Caco-2 (cell line): ENCODE data around the gene OR9Q1. TPM values are rescaled to one million over a fixed set of nuclear protein-coding genes. Genes with fewer than 3 reads are reported as not detected.
A peak's percentile ranks its signal among the peaks of the same experiment; 100 is the strongest.

Experiments used
- BruUV-seq: library from RNA; stranded (reverse); fragments of 400-500 nt; replicated peaks from 2 replicates; lab custom pipeline; 2021; lab: Mats Ljungman, UMichigan
- CTCF ChIA-PET: fragments of 300-600 bp; sonication (Branson Sonifier 250); formaldehyde crosslinking; loops from one replicate; lab custom pipeline; 2022; ENCODE audit warnings: antibody characterized with exemption; lab: Charles Lee
- POLR2A ChIA-PET: fragments of 300-600 bp; sonication (Branson Sonifier 250); formaldehyde crosslinking; loops from one replicate; lab custom pipeline; 2022; ENCODE audit warnings: antibody characterized with exemption; lab: Charles Lee
- DNase-seq, 2 experiments: peaks; one replicate each; pipeline versions ENCODE4 v3.0.0 to v3.0.0-alpha.2; 2020 to 2022
- H3K27me3 ChIP-seq: replicated peaks from 2 replicates; pipeline ENCODE4 v1.6.0; 2011; ENCODE audit warnings: low read length; ENCODE audit not compliant: control insufficient read depth, insufficient read depth
- H3K36me3 ChIP-seq: 2 replicates; pipeline ENCODE4 v1.5.1; 2011; ENCODE audit warnings: low read length; ENCODE audit not compliant: control insufficient read depth, insufficient read depth
- H3K4me1 ChIP-seq: fragments of 250-450 bp; sonication (Bioruptor Pico); 2 replicates; pipeline ENCODE4 v1.5.1; 2020; ENCODE audit warnings: mild to moderate bottlenecking
- H3K4me3 ChIP-seq: 2 replicates; pipeline ENCODE4 v1.5.1; 2011; ENCODE audit warnings: low read depth, mild to moderate bottlenecking, control low read depth, low read length
- H3K9me3 ChIP-seq: fragments of 250-450 bp; sonication (Bioruptor Pico); 2 replicates; pipeline ENCODE4 v1.5.1; 2020; ENCODE audit warnings: mild to moderate bottlenecking, moderate library complexity
- H3K27ac Mint-ChIP-seq: one replicate; pipeline ENCODE4 v1.8.0; 2022; ENCODE audit warnings: mixed read lengths; ENCODE audit not compliant: unreplicated experiment
- H3K27me3 Mint-ChIP-seq: one replicate; pipeline ENCODE4 v1.8.0; 2022; ENCODE audit warnings: mixed read lengths; ENCODE audit not compliant: insufficient read depth, unreplicated experiment
- H3K36me3 Mint-ChIP-seq: one replicate; pipeline ENCODE4 v1.8.0; 2022; ENCODE audit warnings: mild to moderate bottlenecking, mixed read lengths; ENCODE audit not compliant: insufficient read depth, unreplicated experiment
- H3K4me1 Mint-ChIP-seq: one replicate; pipeline ENCODE4 v1.8.0; 2022; ENCODE audit warnings: low read depth, mixed read lengths; ENCODE audit not compliant: unreplicated experiment
- H3K4me3 Mint-ChIP-seq: one replicate; pipeline ENCODE4 v1.8.0; 2022; ENCODE audit warnings: mild to moderate bottlenecking, moderate library complexity, mixed read lengths; ENCODE audit not compliant: unreplicated experiment
- H3K9me3 Mint-ChIP-seq: one replicate; pipeline ENCODE4 v1.8.0; 2022; ENCODE audit warnings: mixed read lengths; ENCODE audit not compliant: unreplicated experiment
- CTCF ChIP-seq, 2 experiments: fragments of 200-600 bp in 1 of 2; IDR thresholded peaks; 1 replicate in 1 of 2; 2 replicates in 1 of 2; pipeline versions ENCODE4 v1.5.1 to v1.8.0; 2011 to 2022; ENCODE audit warnings: antibody characterized with exemption in 1 of 2, control low read depth in 1 of 2, inconsistent platforms in 1 of 2, low read depth in 1 of 2, low read length in 1 of 2, mild to moderate bottlenecking in 1 of 2, moderate library complexity in 1 of 2; ENCODE audit not compliant: insufficient read depth in 1 of 2, severe bottlenecking in 1 of 2, unreplicated experiment in 1 of 2
- intact Hi-C: fragments of 100-400 bp; cut with micrococcal nuclease; formaldehyde crosslinking; loops from one replicate; pipeline ENCODE4 v1.10.0; 2022; ENCODE audit not compliant: unreplicated experiment
- total RNA-seq: library from RNA; stranded (reverse); gene quantifications from 2 replicates; pipeline ENCODE4 v1.2.3, GENCODE V29; 2022

The OR9Q1 gene
- total RNA-seq, 1 experiment from 2014 or later, result not detected

GRCh38 chr11:58188770-58189169, 165.1 kb downstream of the OR9Q1 start, which contains the start of gene OR9Q2:
Gene OR9Q2, plus strand, starts transcription at chr11:58189070. Its CDS starts 1,421 bp downstream, at chr11:58190491.
- no peak for TF ChIP-seq CTCF (IDR thresholded peaks at IDR 0.05; ENCODE audit: insufficient read depth in 1 of 2, low read depth in 1 of 2, low read length in 1 of 2, severe bottlenecking in 1 of 2, unreplicated experiment in 1 of 2)
- intact Hi-C loops, result no loop called here
- H3K27me3 ChIP-seq, result no peaks in the 10 kb centered on the region
- ChIA-PET CTCF (no interaction called here), POLR2A (no interaction called here)
- peaks cover 6% of the 10 kb centered on the region for H3K36me3 Mint-ChIP-seq
- DNase-seq, result no peak
- H3K9me3 Mint-ChIP-seq, result peaks cover 38% of the 10 kb centered on the region
- no peak within 1 kb of the TSS for H3K4me3 ChIP-seq
- H3K4me1 Mint-ChIP-seq, result peaks cover 42% of the 10 kb centered on the region
- no peaks in the 10 kb centered on the region for H3K36me3 ChIP-seq
- no TSS peak for BruUV-seq
- H3K9me3 ChIP-seq, result peaks cover 4% of the 10 kb centered on the region
- H3K4me1 ChIP-seq, result peaks cover 52% of the 10 kb centered on the region
- no peak within 1 kb of the TSS for H3K4me3 Mint-ChIP-seq
- no peaks in the 10 kb centered on the region for H3K27me3 Mint-ChIP-seq
- H3K27ac Mint-ChIP-seq, result no peak within 1 kb of the TSS

DNA sequence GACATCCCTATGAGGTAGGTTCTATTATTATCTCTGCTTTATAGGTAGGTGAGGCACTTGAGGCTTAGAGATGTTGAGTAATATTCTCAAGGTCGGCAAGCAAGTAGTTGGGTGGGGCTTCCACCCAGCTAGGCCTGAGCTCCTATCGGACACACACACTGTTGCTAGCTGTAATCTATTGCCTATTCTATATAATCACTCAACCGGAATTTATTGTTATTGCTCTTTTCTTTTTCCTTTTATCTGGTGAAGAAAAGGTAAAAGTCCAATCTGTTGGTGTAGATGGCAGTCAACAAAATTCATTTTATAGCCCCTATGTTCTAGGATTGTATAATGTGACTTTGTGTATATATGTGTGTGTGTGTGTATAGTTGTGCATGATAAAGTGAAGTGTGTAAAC, 168.5 kb downstream of the OR9Q1 start:
- H3K27me3 Mint-ChIP-seq, result no peaks in the 10 kb centered on the region
- no peak for TF ChIP-seq CTCF (IDR thresholded peaks at IDR 0.05; ENCODE audit: insufficient read depth in 1 of 2, low read depth in 1 of 2, low read length in 1 of 2, severe bottlenecking in 1 of 2, unreplicated experiment in 1 of 2)
- peak overlapping the region; percentile 27 for H3K4me3 Mint-ChIP-seq
- peak; percentile 71 to 87 for DNase-seq
- H3K4me1 Mint-ChIP-seq, result peaks cover 37% of the 10 kb centered on the region
- peaks cover 34% of the 10 kb centered on the region for H3K9me3 Mint-ChIP-seq
- intact Hi-C loops, result loop anchor here (1.0 to 2.0 kb wide), 2 partner anchors 27 to 59 kb away; no protein-coding TSS in a partner anchor
- CTCF ChIA-PET, result interaction anchor here (0.6 kb wide), 1 partner anchor 94 kb away, joined by 4 read pairs; no protein-coding TSS in a partner anchor
- POLR2A ChIA-PET, result interaction anchor here (0.5 kb wide), 1 partner anchor 395 kb away, joined by 5 read pairs; no protein-coding TSS in a partner anchor
- no peaks in the 10 kb centered on the region for H3K36me3 ChIP-seq
- H3K27me3 ChIP-seq, result no peaks in the 10 kb centered on the region
- H3K27ac Mint-ChIP-seq, result peak overlapping the region; percentile 83
- H3K36me3 Mint-ChIP-seq, result peaks cover 6% of the 10 kb centered on the region
- H3K9me3 ChIP-seq, result peaks cover 4% of the 10 kb centered on the region; the same call in 1 of the 2 replicates
- no peak overlapping the region for H3K4me3 ChIP-seq
- H3K4me1 ChIP-seq, result peaks cover 44% of the 10 kb centered on the region
- BruUV-seq, result no TSS peak

DNA sequence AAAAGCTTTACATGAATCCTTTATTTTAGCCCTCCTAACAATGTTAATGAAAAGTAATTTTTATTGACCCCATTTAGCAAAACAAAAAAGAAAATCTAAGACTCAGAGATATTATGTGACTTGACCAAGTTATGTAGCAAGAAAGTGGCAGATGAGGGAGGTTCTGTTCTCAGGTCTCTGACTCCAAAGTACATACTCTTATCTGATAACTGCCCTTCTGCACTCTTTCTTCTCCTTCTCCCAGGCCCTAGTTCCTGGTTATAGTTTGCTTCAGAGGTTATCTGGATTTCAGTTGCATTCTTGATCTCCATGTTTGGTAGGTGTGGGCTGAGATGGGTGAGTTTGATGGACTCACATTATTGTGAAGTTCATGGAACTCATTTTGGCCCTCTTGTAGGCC, 169.7 kb downstream of the OR9Q1 start:
- BruUV-seq, result no TSS peak

More for the DNA sequence above, 169.7 kb downstream of the OR9Q1 start:
- peaks cover 37% of the 10 kb centered on the region for H3K4me1 Mint-ChIP-seq
- H3K4me1 ChIP-seq, result peaks cover 44% of the 10 kb centered on the region
- no peak overlapping the region for H3K4me3 ChIP-seq
- no peaks in the 10 kb centered on the region for H3K27me3 ChIP-seq
- peak; percentile 32 to 47 for DNase-seq
- H3K36me3 ChIP-seq, result no peaks in the 10 kb centered on the region
- ChIA-PET POLR2A (no interaction called here), CTCF (no interaction called here)
- H3K9me3 ChIP-seq, result peaks cover 8% of the 10 kb centered on the region
- no peak for TF ChIP-seq CTCF (IDR thresholded peaks at IDR 0.05; ENCODE audit: insufficient read depth in 1 of 2, low read depth in 1 of 2, low read length in 1 of 2, severe bottlenecking in 1 of 2, unreplicated experiment in 1 of 2)
- H3K27ac Mint-ChIP-seq, result peak overlapping the region; percentile 27
- intact Hi-C loops, result loop anchor here (1.0 to 2.0 kb wide), 2 partner anchors 61 to 93 kb away; no protein-coding TSS in a partner anchor
- peaks cover 6% of the 10 kb centered on the region for H3K36me3 Mint-ChIP-seq
- H3K4me3 Mint-ChIP-seq, result no peak overlapping the region
- H3K27me3 Mint-ChIP-seq, result no peaks in the 10 kb centered on the region
- peaks cover 44% of the 10 kb centered on the region for H3K9me3 Mint-ChIP-seq
